Measurements from ENCODE around the gene ZNF649.
"Not testable (repeated sequence)": the region's sequence is repeated elsewhere in the genome, so short reads cannot be mapped to it uniquely, and the experiment has no call there.

- not testable (repeated sequence) for TF ChIP-seq CTCF (IDR thresholded peaks at IDR 0.05; ENCODE audit: low read depth, low read length); POLR2A (IDR thresholded peaks at IDR 0.05; ENCODE audit: extremely low read depth, insufficient read length); MAX (IDR thresholded peaks at IDR 0.05; ENCODE audit: low read depth, low read length); MYC (IDR thresholded peaks at IDR 0.05; ENCODE audit: low read depth, low read length)
Observed at GRCh38 chr19:51907981-51908380, 3.2 kb upstream of the ZNF649 start.

All from NB4 (cell line).